Mesendoderm (in vitro differentiated cells): Measurements from ENCODE around the gene FBRSL1.

Source experiments
- DNase-seq: peaks from one replicate; pipeline ENCODE4 v3.0.0; 2013
- H2AK5ac ChIP-seq: 2 replicates; pipeline ENCODE4 v1.6.1; 2013; ENCODE audit warnings: low read length, inconsistent platforms
- H2BK120ac ChIP-seq: 2 replicates; pipeline ENCODE4 v1.6.1; 2013; ENCODE audit warnings: low read depth, mild to moderate bottlenecking, low read length, moderate library complexity, mixed read lengths
- H2BK15ac ChIP-seq: replicated peaks from 2 replicates; pipeline ENCODE4 v1.6.1; 2013; ENCODE audit warnings: low read depth, mild to moderate bottlenecking, moderate library complexity
- H2BK5ac ChIP-seq: 2 replicates; pipeline ENCODE4 v1.6.1; 2013; ENCODE audit warnings: low read length, inconsistent platforms
- H3K18ac ChIP-seq: 2 replicates; pipeline ENCODE4 v1.6.1; 2013; ENCODE audit warnings: mild to moderate bottlenecking, low read length, mixed read lengths
- H3K23ac ChIP-seq: one replicate; pipeline ENCODE4 v1.6.1; 2013; ENCODE audit warnings: low read length
- H3K27ac ChIP-seq: 2 replicates; pipeline ENCODE4 v1.5.1; 2013; ENCODE audit warnings: low read depth, mild to moderate bottlenecking, inconsistent platforms, low read length, moderate library complexity
- H3K27me3 ChIP-seq: 2 replicates; pipeline ENCODE4 v1.6.1; 2013; ENCODE audit warnings: low read length, control low read depth, mild to moderate bottlenecking, inconsistent platforms; ENCODE audit not compliant: insufficient read depth, poor library complexity
- H3K36me3 ChIP-seq: 2 replicates; pipeline ENCODE4 v1.6.1; 2013; ENCODE audit warnings: low read length, inconsistent platforms; ENCODE audit not compliant: control insufficient read depth, insufficient read depth
- H3K4ac ChIP-seq: one replicate; pipeline ENCODE4 v1.6.1; 2013; ENCODE audit warnings: low read depth, mild to moderate bottlenecking, low read length, moderate library complexity
- H3K4me1 ChIP-seq: 2 replicates; pipeline ENCODE4 v1.6.1; 2013; ENCODE audit warnings: low read depth, low read length, inconsistent platforms; ENCODE audit not compliant: control insufficient read depth
- H3K4me2 ChIP-seq: 2 replicates; pipeline ENCODE4 v1.6.1; 2013; ENCODE audit warnings: low read length
- H3K4me3 ChIP-seq: 2 replicates; pipeline ENCODE4 v1.5.1; 2013; ENCODE audit warnings: mild to moderate bottlenecking, low read length
- H3K56ac ChIP-seq: one replicate; pipeline ENCODE4 v1.6.1; 2013; ENCODE audit warnings: low read length
- H3K79me1 ChIP-seq: 2 replicates; pipeline ENCODE4 v1.6.1; 2013; ENCODE audit warnings: low read length, inconsistent platforms
- H3K79me2 ChIP-seq: 2 replicates; pipeline ENCODE4 v1.6.1; 2013; ENCODE audit warnings: mild to moderate bottlenecking, low read length; ENCODE audit not compliant: control insufficient read depth, insufficient read depth
- H3K9ac ChIP-seq: 2 replicates; pipeline ENCODE4 v1.6.1; 2013; ENCODE audit warnings: low read length, inconsistent platforms
- H4K5ac ChIP-seq: one replicate; pipeline ENCODE4 v1.6.1; 2013; ENCODE audit warnings: low read length
- H4K8ac ChIP-seq: one replicate; pipeline ENCODE4 v1.6.1; 2013; ENCODE audit warnings: low read depth, mild to moderate bottlenecking, control low read depth, low read length, moderate library complexity
- WGBS: extraction: QIAGEN DNeasy Blood & Tissue Kit; methylation state at CpG from one replicate; pipeline ENCODE4 v1.1.7; 2013; ENCODE audit warnings: low lambda C conversion rate, missing lambda C conversion rate; ENCODE audit not compliant: insufficient coverage; ENCODE audit errors: extremely low coverage; 5-methylcytosine and 5-hydroxymethylcytosine counted together

FBRSL1 gene

DNA sequence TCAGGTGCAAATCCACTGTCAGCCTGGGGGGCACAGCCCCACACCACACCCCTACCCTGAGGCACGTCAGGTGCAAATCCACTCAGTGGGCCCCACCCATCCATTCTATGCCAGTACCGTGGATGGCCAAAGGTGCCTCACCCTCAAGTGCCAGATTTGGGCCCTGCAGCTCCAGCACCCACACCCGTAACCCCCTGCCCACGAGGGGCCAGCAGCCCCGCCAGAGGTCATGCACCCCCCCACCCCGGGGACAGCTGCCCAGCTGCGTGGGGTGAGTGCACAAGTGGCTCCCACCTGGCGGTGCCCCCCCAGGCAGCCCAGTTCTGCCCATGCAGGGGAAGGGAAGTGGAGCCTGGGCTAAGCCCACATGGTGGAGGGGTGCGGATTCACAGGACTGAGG is 51.2 kb downstream of the FBRSL1 start:
- Histone ChIP-seq H3K23ac (no peak overlapping the region), H3K79me1 (no peaks in the 10 kb centered on the region), H3K9ac (no peak overlapping the region), H2BK15ac (no peak overlapping the region), H3K4me3 (no peak overlapping the region), H4K8ac (no peak overlapping the region), H2BK120ac (no peak overlapping the region), H2AK5ac (no peak overlapping the region), H3K18ac (no peak overlapping the region), H3K79me2 (no peaks in the 10 kb centered on the region), H3K4me1 (no peaks in the 10 kb centered on the region), H3K4me2 (no peak overlapping the region), H3K56ac (no peak overlapping the region), H2BK5ac (no peak overlapping the region), H3K27ac (no peak overlapping the region), H4K5ac (no peak overlapping the region), H3K27me3 (no peaks in the 10 kb centered on the region), H3K36me3 (no peaks in the 10 kb centered on the region), H3K4ac (no peak overlapping the region)
- no CpG with 5 or more reads among the region's 9 CpGs for WGBS
- DNase-seq, result no peak

- Histone ChIP-seq H3K4me3 (no peak overlapping the region), H2BK15ac (no peak overlapping the region), H3K56ac (no peak overlapping the region), H3K27me3 (no peaks in the 10 kb centered on the region), H2BK120ac (no peak overlapping the region), H3K4me1 (no peaks in the 10 kb centered on the region), H3K79me1 (no peaks in the 10 kb centered on the region), H3K4ac (no peak overlapping the region), H4K8ac (no peak overlapping the region), H3K9ac (no peak overlapping the region), H3K18ac (no peak overlapping the region), H2BK5ac (no peak overlapping the region), H3K36me3 (no peaks in the 10 kb centered on the region), H4K5ac (no peak overlapping the region), H3K79me2 (no peaks in the 10 kb centered on the region), H2AK5ac (no peak overlapping the region), H3K4me2 (no peak overlapping the region), H3K23ac (no peak overlapping the region), H3K27ac (no peak overlapping the region)
- no peak for DNase-seq
- WGBS, result no CpG with 5 or more reads among the region's 20 CpGs
These were observed 52.0 kb downstream of the FBRSL1 start for GRCh38 chr12:132541996-132542395.

GRCh38 chr12:132542661-132543060 is 52.7 kb downstream of the FBRSL1 start:
- no peak overlapping the region for H2BK120ac ChIP-seq
- H3K4me3 ChIP-seq, result no peak overlapping the region
- WGBS, result no CpG with 5 or more reads among the region's 9 CpGs
- no peaks in the 10 kb centered on the region for H3K36me3 ChIP-seq
- no peak overlapping the region for H3K23ac ChIP-seq
- H3K56ac ChIP-seq, result no peak overlapping the region
- H2BK15ac ChIP-seq, result no peak overlapping the region
- no peak overlapping the region for H4K5ac ChIP-seq
- no peaks in the 10 kb centered on the region for H3K79me2 ChIP-seq
- H3K4me2 ChIP-seq, result no peak overlapping the region
- H3K18ac ChIP-seq, result no peak overlapping the region
- no peak overlapping the region for H2BK5ac ChIP-seq
- H3K4me1 ChIP-seq, result no peaks in the 10 kb centered on the region
- H3K9ac ChIP-seq, result no peak overlapping the region
- no peak overlapping the region for H4K8ac ChIP-seq
- H3K27ac ChIP-seq, result no peak overlapping the region
- DNase-seq, result no peak
- H3K27me3 ChIP-seq, result no peaks in the 10 kb centered on the region
- H3K79me1 ChIP-seq, result no peaks in the 10 kb centered on the region
- H3K4ac ChIP-seq, result no peak overlapping the region
- H2AK5ac ChIP-seq, result no peak overlapping the region

GRCh38 chr12:132543298-132544079 is 53.5 kb downstream of the FBRSL1 start:
- no peak overlapping the region for H2BK15ac ChIP-seq
- no peaks in the 10 kb centered on the region for H3K4me1 ChIP-seq
- no peak overlapping the region for H4K5ac ChIP-seq
- no CpG with 5 or more reads among the region's 27 CpGs for WGBS
- H3K23ac ChIP-seq, result no peak overlapping the region
- H3K27ac ChIP-seq, result no peak overlapping the region
- no peak overlapping the region for H2BK5ac ChIP-seq
- H3K4me3 ChIP-seq, result no peak overlapping the region
- no peaks in the 10 kb centered on the region for H3K27me3 ChIP-seq
- H3K18ac ChIP-seq, result no peak overlapping the region
- H2BK120ac ChIP-seq, result no peak overlapping the region
- DNase-seq, result no peak
- no peak overlapping the region for H4K8ac ChIP-seq
- H3K79me2 ChIP-seq, result no peaks in the 10 kb centered on the region
- no peak overlapping the region for H3K4ac ChIP-seq
- no peak overlapping the region for H3K9ac ChIP-seq
- H3K56ac ChIP-seq, result no peak overlapping the region
- H3K4me2 ChIP-seq, result no peak overlapping the region
- no peaks in the 10 kb centered on the region for H3K79me1 ChIP-seq
- H3K36me3 ChIP-seq, result no peaks in the 10 kb centered on the region
- H2AK5ac ChIP-seq, result no peak overlapping the region

GRCh38 chr12:132544080-132544397 is 54.1 kb downstream of the FBRSL1 start:
- no CpG with 5 or more reads among the region's 12 CpGs for WGBS
- Histone ChIP-seq H3K18ac (no peak overlapping the region), H4K5ac (no peak overlapping the region), H3K4me1 (no peaks in the 10 kb centered on the region), H3K56ac (no peak overlapping the region), H2BK5ac (no peak overlapping the region), H3K79me1 (no peaks in the 10 kb centered on the region), H3K27me3 (no peaks in the 10 kb centered on the region), H3K4me2 (no peak overlapping the region), H3K27ac (no peak overlapping the region), H2AK5ac (no peak overlapping the region), H3K4ac (no peak overlapping the region), H3K79me2 (no peaks in the 10 kb centered on the region), H2BK15ac (no peak overlapping the region), H3K4me3 (no peak overlapping the region), H3K23ac (no peak overlapping the region), H3K36me3 (no peaks in the 10 kb centered on the region), H3K9ac (no peak overlapping the region), H4K8ac (no peak overlapping the region), H2BK120ac (no peak overlapping the region)
- no peak for DNase-seq

- Histone ChIP-seq H3K27me3 (no peaks in the 10 kb centered on the region), H3K4me1 (no peaks in the 10 kb centered on the region), H2BK15ac (no peak overlapping the region), H3K36me3 (no peaks in the 10 kb centered on the region), H3K56ac (no peak overlapping the region), H3K27ac (no peak overlapping the region), H2AK5ac (no peak overlapping the region), H3K79me2 (no peaks in the 10 kb centered on the region), H3K4me2 (no peak overlapping the region), H3K23ac (no peak overlapping the region), H4K8ac (no peak overlapping the region), H3K18ac (no peak overlapping the region), H2BK5ac (no peak overlapping the region), H3K4me3 (no peak overlapping the region), H3K4ac (no peak overlapping the region), H2BK120ac (no peak overlapping the region), H4K5ac (no peak overlapping the region), H3K9ac (no peak overlapping the region), H3K79me1 (no peaks in the 10 kb centered on the region)
- WGBS, result no CpG with 5 or more reads among the region's 11 CpGs
- DNase-seq, result no peak
These were observed 54.5 kb downstream of the FBRSL1 start for GRCh38 chr12:132544498-132544897.
